ENCODE measurements around the gene TMEM242.

DNA sequence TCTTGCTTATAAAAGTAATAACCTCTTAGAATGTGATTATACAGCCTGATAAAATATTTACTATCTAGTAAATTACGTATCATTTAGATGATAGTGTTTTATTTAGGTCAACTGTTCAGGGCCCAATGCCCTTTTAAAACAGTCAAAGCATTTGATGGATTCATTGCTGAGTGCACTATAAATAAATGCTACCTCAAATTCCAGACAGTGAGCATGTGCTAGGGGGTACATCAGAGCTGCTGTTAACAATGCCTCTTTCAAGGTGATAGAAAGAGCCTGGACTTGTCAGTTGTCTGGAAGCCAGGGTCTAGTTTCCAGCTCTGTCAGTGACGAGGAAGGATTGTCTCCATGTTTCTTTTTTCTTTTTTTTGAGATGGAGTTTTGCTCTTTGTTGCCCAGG lies 7.5 kb upstream of the TMEM242 start:
- TF ChIP-seq, protein P1, sequence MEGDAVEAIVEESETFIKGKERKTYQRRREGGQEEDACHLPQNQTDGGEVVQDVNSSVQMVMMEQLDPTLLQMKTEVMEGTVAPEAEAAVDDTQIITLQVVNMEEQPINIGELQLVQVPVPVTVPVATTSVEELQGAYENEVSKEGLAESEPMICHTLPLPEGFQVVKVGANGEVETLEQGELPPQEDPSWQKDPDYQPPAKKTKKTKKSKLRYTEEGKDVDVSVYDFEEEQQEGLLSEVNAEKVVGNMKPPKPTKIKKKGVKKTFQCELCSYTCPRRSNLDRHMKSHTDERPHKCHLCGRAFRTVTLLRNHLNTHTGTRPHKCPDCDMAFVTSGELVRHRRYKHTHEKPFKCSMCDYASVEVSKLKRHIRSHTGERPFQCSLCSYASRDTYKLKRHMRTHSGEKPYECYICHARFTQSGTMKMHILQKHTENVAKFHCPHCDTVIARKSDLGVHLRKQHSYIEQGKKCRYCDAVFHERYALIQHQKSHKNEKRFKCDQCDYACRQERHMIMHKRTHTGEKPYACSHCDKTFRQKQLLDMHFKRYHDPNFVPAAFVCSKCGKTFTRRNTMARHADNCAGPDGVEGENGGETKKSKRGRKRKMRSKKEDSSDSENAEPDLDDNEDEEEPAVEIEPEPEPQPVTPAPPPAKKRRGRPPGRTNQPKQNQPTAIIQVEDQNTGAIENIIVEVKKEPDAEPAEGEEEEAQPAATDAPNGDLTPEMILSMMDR (IDR thresholded peaks at IDR 0.05; ENCODE audit: extremely low read depth in 1 of 2, insufficient read depth in 1 of 2, low read depth in 1 of 2, low read length in 2 of 2): no peak
- TF ChIP-seq EZH2 (IDR thresholded peaks at IDR 0.05; ENCODE audit: borderline replicate concordance, low read depth, low read length, severe bottlenecking): no peak
- TF ChIP-seq POLR2A (IDR thresholded peaks at IDR 0.05; ENCODE audit: low read depth, low read length): no peak
- no peak for TF ChIP-seq POLR2AphosphoS5 (IDR thresholded peaks at IDR 0.05; ENCODE audit: insufficient read depth, low read depth, low read length)
- no peak for TF ChIP-seq JUN (IDR thresholded peaks at IDR 0.05; ENCODE audit: borderline replicate concordance, insufficient read depth, insufficient read length, low read depth)
- TF ChIP-seq GATA2 (IDR thresholded peaks at IDR 0.05; ENCODE audit: insufficient read depth, insufficient read length, low read depth, low read length): no peak
- TF ChIP-seq, protein P2, sequence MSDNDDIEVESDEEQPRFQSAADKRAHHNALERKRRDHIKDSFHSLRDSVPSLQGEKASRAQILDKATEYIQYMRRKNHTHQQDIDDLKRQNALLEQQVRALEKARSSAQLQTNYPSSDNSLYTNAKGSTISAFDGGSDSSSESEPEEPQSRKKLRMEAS (IDR thresholded peaks at IDR 0.05; ENCODE audit: insufficient read depth, insufficient read length): no peak
- TF ChIP-seq FOS (IDR thresholded peaks at IDR 0.05; ENCODE audit: borderline replicate concordance, insufficient read depth, low read length): no peak

Data from endothelial cell of umbilical vein (primary cell).